Subcutaneous preadipocyte (primary cell): Measurements from ENCODE around the gene CSAD. TPM values are rescaled to one million over a fixed set of nuclear protein-coding genes. Genes with fewer than 3 reads are reported as not detected.

Experiments
- small RNA-seq: library from RNA; depleted of rRNA; stranded (forward); fragments of <200 nt; gene quantifications from one replicate; pipeline ENCODE3, GENCODE V24; 2012
- total RNA-seq: library from RNA; depleted of rRNA; stranded (reverse); fragments of >200 nt; gene quantifications from 2 replicates; pipeline ENCODE4 v1.2.3, GENCODE V29; 2012

The CSAD gene
- 8.1 and 10.0 TPM in 2 replicates for total RNA-seq

GRCh38 chr12:53180220-53180930, at the start of gene CSAD, which contains the start of gene ZNF740:
TSS of gene CSAD (minus strand) at chr12:53180925. CDS start at chr12:53173470, 7,455 bp downstream.
TSS of gene ZNF740 (plus strand) at chr12:53180722. CDS start at chr12:53181984, 1,262 bp downstream.

GRCh38 chr12:53207042-53207441, 26.3 kb upstream of the CSAD start, which contains the start of gene ITGB7:
TSS of gene ITGB7 (minus strand) at chr12:53207251. CDS start at chr12:53200443, 6,808 bp downstream.

Small RNAs within 50 kb of the gene (small RNA-seq; reads per million reads assigned to genes)
- gene HIGD1AP1: not detected
- gene RNU6-333P: not detected

Other genes with a start within 250 kb of the CSAD start
- 2.2 and 3.1 TPM in 2 replicates for gene KRT18, start 231.8 kb downstream of the CSAD start, total RNA-seq
- 1,019 and 1,340 TPM in 2 replicates for gene EIF4B, start 174.5 kb downstream of the CSAD start, total RNA-seq
- gene TNS2, start 130.9 kb downstream of the CSAD start, total RNA-seq: 106 and 116 TPM in 2 replicates
- 26.8 and 33.8 TPM in 2 replicates for gene SPRYD3, start 101.5 kb downstream of the CSAD start, total RNA-seq
- gene IGFBP6, start 83.3 kb downstream of the CSAD start, total RNA-seq: 399 and 790 TPM in 2 replicates
- gene SOAT2, start 77.4 kb downstream of the CSAD start, total RNA-seq: under 0.01 TPM in 1 of 2 replicates, not detected in the other
- gene ZNF740, start 203 bp downstream of the CSAD start, total RNA-seq: 9.9 and 17.2 TPM in 2 replicates
- gene ITGB7, start 26.3 kb upstream of the CSAD start, total RNA-seq: 0.78 and 1.1 TPM in 2 replicates
- 26.8 and 29.7 TPM in 2 replicates for gene RARG, start 51.3 kb upstream of the CSAD start, total RNA-seq
- 6.2 and 14.1 TPM in 2 replicates for gene ESPL1, start 87.4 kb upstream of the CSAD start, total RNA-seq
- 175 and 338 TPM in 2 replicates for gene PFDN5, start 114.6 kb upstream of the CSAD start, total RNA-seq
- 44.8 and 56.7 TPM in 2 replicates for gene MYG1, start 118.8 kb upstream of the CSAD start, total RNA-seq
- gene AAAS, start 140.7 kb upstream of the CSAD start, total RNA-seq: 44.5 and 62.0 TPM in 2 replicates
- not detected in 2 replicates for gene SP7, start 155.4 kb upstream of the CSAD start, total RNA-seq
- 33.4 and 51.8 TPM in 2 replicates for gene SP1, start 199.3 kb upstream of the CSAD start, total RNA-seq
- gene AMHR2, start 242.9 kb upstream of the CSAD start, total RNA-seq: not detected in 2 replicates